GM10266 (cell line): Measurements from ENCODE around the gene PTH.

Experiments used
- DNase-seq: peaks from one replicate; pipeline ENCODE4 v3.0.0; 2012; ENCODE audit errors: extremely low spot score
- CTCF ChIP-seq: IDR thresholded peaks from 2 replicates; pipeline ENCODE4 v1.5.1; 2012; ENCODE audit warnings: mild to moderate bottlenecking, low read depth; ENCODE audit not compliant: control insufficient read depth, insufficient read depth; ENCODE audit errors: missing control alignments

The PTH gene

GRCh38 chr11:13495929-13496328, at the start of gene PTH:
Gene PTH, minus strand, starts transcription at chr11:13495997. Its CDS starts 3,142 bp downstream, at chr11:13492855.
- DNase-seq: no peak
- no peak for TF ChIP-seq CTCF

GRCh38 chr11:13538044-13538443, 42.2 kb upstream of the PTH start:
- no peak for DNase-seq
- no peak for TF ChIP-seq CTCF

- TF ChIP-seq CTCF: no peak
- no peak for DNase-seq
Observed at GRCh38 chr11:13535819-13536218, 40.0 kb upstream of the PTH start.

GRCh38 chr11:13534358-13534757, 38.6 kb upstream of the PTH start:
- no peak for DNase-seq
- no peak for TF ChIP-seq CTCF

GRCh38 chr11:13525257-13525656, 29.5 kb upstream of the PTH start:
- no peak for DNase-seq
- TF ChIP-seq CTCF: no peak

GRCh38 chr11:13503393-13503792, 7.6 kb upstream of the PTH start:
- TF ChIP-seq CTCF: no peak
- no peak for DNase-seq

GRCh38 chr11:13502492-13502891, 6.7 kb upstream of the PTH start:
- no peak for TF ChIP-seq CTCF
- DNase-seq: no peak
